Breast epithelium (tissue), 3 donors: ENCODE measurements around the gene PRR22.

ENCODE experiments used
- POLR2A ChIP-seq: fragments of 450-650 bp; IDR thresholded peaks from one replicate; pipeline ENCODE4 v1.6.1; 2016; ENCODE audit warnings: antibody characterized with exemption, mild to moderate bottlenecking, moderate library complexity
- POLR2AphosphoS5 ChIP-seq, 3 donors: sonication (generic); formaldehyde crosslinking; IDR thresholded peaks; one replicate each; pipeline ENCODE4 v1.6.1; 2017; ENCODE audit warnings: antibody characterized with exemption in 3 of 3
- TF ChIP-seq, protein P1 (sequence below), 3 donors: fragments of 450-650 bp; IDR thresholded peaks; one replicate each; pipeline ENCODE4 v1.5.1; 2016 to 2017; ENCODE audit warnings: antibody characterized with exemption in 3 of 3, mild to moderate bottlenecking in 3 of 3, moderate library complexity in 3 of 3

DNA sequence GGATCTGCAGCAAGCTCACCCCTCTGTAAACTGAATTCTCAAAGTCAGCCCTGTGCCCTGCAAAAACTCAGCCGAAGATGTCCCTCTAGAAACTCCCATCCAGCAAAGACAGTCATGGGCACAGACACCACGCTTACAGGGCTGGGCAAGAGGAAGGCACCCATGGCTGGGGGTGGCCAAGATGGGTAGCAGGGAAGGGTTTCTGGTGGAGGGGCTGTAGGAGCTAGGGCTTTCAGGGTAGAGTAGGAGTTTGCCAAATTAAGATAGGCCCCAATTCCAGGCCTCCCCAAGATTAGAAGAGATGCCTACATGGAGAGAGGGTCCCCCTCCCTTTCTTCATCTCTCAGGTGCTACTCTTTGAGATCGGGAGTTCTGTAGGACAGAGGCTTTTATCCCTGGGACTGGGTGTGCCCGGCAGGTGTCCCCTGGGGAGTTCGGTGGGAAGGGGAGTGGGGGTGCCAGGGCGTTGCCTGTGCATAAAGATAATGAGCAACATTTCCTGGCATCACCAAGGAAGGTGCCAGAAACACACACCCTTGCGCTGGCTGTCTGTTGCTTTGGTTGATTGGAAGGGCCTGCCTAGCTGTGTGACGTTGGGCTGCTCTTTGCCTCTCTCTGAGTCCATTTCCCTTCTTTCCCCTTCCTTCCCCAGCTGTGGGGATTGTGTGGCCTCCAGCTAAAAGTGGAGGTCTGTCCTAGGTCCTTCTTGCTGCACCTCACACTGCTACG lies 29.7 kb upstream of the PRR22 start:
- TF ChIP-seq, protein P1, sequence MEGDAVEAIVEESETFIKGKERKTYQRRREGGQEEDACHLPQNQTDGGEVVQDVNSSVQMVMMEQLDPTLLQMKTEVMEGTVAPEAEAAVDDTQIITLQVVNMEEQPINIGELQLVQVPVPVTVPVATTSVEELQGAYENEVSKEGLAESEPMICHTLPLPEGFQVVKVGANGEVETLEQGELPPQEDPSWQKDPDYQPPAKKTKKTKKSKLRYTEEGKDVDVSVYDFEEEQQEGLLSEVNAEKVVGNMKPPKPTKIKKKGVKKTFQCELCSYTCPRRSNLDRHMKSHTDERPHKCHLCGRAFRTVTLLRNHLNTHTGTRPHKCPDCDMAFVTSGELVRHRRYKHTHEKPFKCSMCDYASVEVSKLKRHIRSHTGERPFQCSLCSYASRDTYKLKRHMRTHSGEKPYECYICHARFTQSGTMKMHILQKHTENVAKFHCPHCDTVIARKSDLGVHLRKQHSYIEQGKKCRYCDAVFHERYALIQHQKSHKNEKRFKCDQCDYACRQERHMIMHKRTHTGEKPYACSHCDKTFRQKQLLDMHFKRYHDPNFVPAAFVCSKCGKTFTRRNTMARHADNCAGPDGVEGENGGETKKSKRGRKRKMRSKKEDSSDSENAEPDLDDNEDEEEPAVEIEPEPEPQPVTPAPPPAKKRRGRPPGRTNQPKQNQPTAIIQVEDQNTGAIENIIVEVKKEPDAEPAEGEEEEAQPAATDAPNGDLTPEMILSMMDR (IDR thresholded peaks at IDR 0.05): no peak
- TF ChIP-seq POLR2AphosphoS5 (IDR thresholded peaks at IDR 0.05) (no peak), POLR2A (no peak)
